Spleen (tissue), 11 donors: Measurements from ENCODE around the gene OR1F1. TPM values are rescaled to one million over a fixed set of nuclear protein-coding genes. Genes with fewer than 3 reads are reported as not detected.

Experiments
- DNase-seq: peaks from one replicate; pipeline ENCODE4 v3.0.0-alpha.2; 2020
- H3K27ac ChIP-seq, 8 donors: fragments of 200-600 bp; sonication (generic) in 7 of 8; 1 replicate in 4 of 8; 2 replicates in 4 of 8; pipeline versions ENCODE4 v1.5.0 to v1.8.0; 2016 to 2021; ENCODE audit warnings: inconsistent platforms in 4 of 8, mild to moderate bottlenecking in 4 of 8, moderate library complexity in 1 of 8
- H3K27me3 ChIP-seq, 7 donors: fragments of 200-600 bp; sonication (generic) in 6 of 7; replicated peaks in 1 of 7; 1 replicate in 4 of 7; 2 replicates in 3 of 7; pipeline versions ENCODE4 v1.5.0 to v1.8.0; 2016 to 2021; ENCODE audit warnings: inconsistent platforms in 3 of 7, mild to moderate bottlenecking in 1 of 7
- H3K36me3 ChIP-seq, 6 donors: fragments of 200-600 bp; sonication (generic) in 5 of 6; 1 replicate in 4 of 6; 2 replicates in 2 of 6; pipeline versions ENCODE4 v1.5.0 to v1.8.0; 2016 to 2021; ENCODE audit warnings: inconsistent platforms in 2 of 6
- H3K4me1 ChIP-seq, 6 donors: fragments of 200-600 bp; sonication (generic) in 5 of 6; 1 replicate in 3 of 6; 2 replicates in 3 of 6; pipeline versions ENCODE4 v1.5.0 to v1.8.0; 2016 to 2021; ENCODE audit warnings: inconsistent platforms in 3 of 6
- H3K4me3 ChIP-seq, 8 donors: fragments of 200-600 bp; sonication (generic) in 7 of 8; 1 replicate in 4 of 8; 2 replicates in 4 of 8; pipeline versions ENCODE4 v1.5.0 to v1.8.0; 2016 to 2021; ENCODE audit warnings: inconsistent platforms in 4 of 8, mild to moderate bottlenecking in 4 of 8, moderate library complexity in 2 of 8
- H3K9me3 ChIP-seq, 8 donors: fragments of 200-600 bp; sonication (generic) in 7 of 8; 1 replicate in 4 of 8; 2 replicates in 4 of 8; pipeline versions ENCODE4 v1.5.0 to v1.8.0; 2016 to 2021; ENCODE audit warnings: inconsistent platforms in 4 of 8
- CTCF ChIP-seq, 11 experiments: fragments of 200-600 bp in 7 of 11; fragments of 450-650 bp in 4 of 11; sonication (generic) in 4 of 11; IDR thresholded peaks in 8 of 11; conservative IDR thresholded peaks in 3 of 11; 1 replicate in 7 of 11; 2 replicates in 4 of 11; pipeline versions ENCODE4 v1.4.0 to v1.8.0; 2016 to 2021; ENCODE audit warnings: antibody characterized with exemption in 11 of 11, inconsistent platforms in 4 of 11, mild to moderate bottlenecking in 1 of 11
- POLR2A ChIP-seq, 3 donors: fragments of 450-650 bp; IDR thresholded peaks; one replicate each; pipeline ENCODE4 v1.5.1; 2017; ENCODE audit warnings: antibody characterized with exemption in 3 of 3, mild to moderate bottlenecking in 1 of 3
- POLR2AphosphoS5 ChIP-seq, 3 donors: sonication (generic); formaldehyde crosslinking; IDR thresholded peaks; one replicate each; pipeline ENCODE4 v1.5.1; 2017; ENCODE audit warnings: antibody characterized with exemption in 3 of 3
- WGBS, 5 donors: extraction: QIAGEN DNeasy Blood & Tissue Kit in 3 of 5; methylation state at CpG; one replicate each; pipeline versions ENCODE4 v1.1.5 to v1.1.7; 2013 to 2018; 5-methylcytosine and 5-hydroxymethylcytosine counted together
- intact Hi-C: fragments of 100-400 bp; cut with DNase I; formaldehyde crosslinking; loops from one replicate; pipeline ENCODE4 v1.15.0; 2023; ENCODE audit warnings: low total_unique reads
- polyA plus RNA-seq, 3 donors: library from polyadenylated mRNA; stranded (reverse); fragments of 200-250 nt; gene quantifications; one replicate each; pipeline ENCODE4 v1.2.1, GENCODE V29; 2013
- total RNA-seq, 7 donors: library from RNA; depleted of rRNA in 3 of 7; stranded (reverse); fragments of >200 nt in 3 of 7; fragmentation: NEBNext Ultra II Directional in 4 of 7; extraction: Animal tissue kit (Norgen Biotek cat#: 25700) in 4 of 7; gene quantifications; one replicate each; pipeline versions ENCODE4 v1.1.0 to v1.2.1, GENCODE V29; 2016 to 2021
- donor health status: healthy with polysubstance abuse.
- donor health status: DM: no; HTN: no; CAD: no; lungs with moderate emphysema.
- donor health status: DM: no; HTN: no; CAD: no.
- donor health status: Bipolar disorder and iron deficiency.
- donor health status: healthy.
- donor health status: DM: no; HTN: no; CAD: no.
- donor health status: DM: yes; HTN: yes; CAD: no.

OR1F1 gene
- total and polyA plus RNA-seq, 10 donors = not detected

- Histone ChIP-seq H3K36me3 (peaks cover 0 to 63% (median 49%) of the 10 kb centered on the region in 6 donors), H3K4me3 (no peak overlapping the region), H3K9me3 (no peaks in the 10 kb centered on the region), H3K27me3 (no peaks in the 10 kb centered on the region), H3K27ac (no peak overlapping the region), H3K4me1 (peaks cover 4 to 43% (median 21%) of the 10 kb centered on the region in 6 donors)
- WGBS, 5 donors = 92 to 97% (median 96%) methylated on average over 59 to 69 of the region's 69 CpGs
- intact Hi-C loops = no loop called here
- no peak for DNase-seq
- TF ChIP-seq POLR2A (IDR thresholded peaks at IDR 0.05) (no peak), POLR2AphosphoS5 (IDR thresholded peaks at IDR 0.05) (peak in 1 of 3 donors; percentile 35), CTCF (IDR thresholded peaks at IDR 0.05 in 8 of 11, conservative IDR thresholded peaks at IDR 0.05 in 3 of 11) (no peak)
These were observed 47.2 kb upstream of the OR1F1 start for GRCh38 chr16:3140603-3141427.

GRCh38 chr16:3141781-3142311 lies 46.2 kb upstream of the OR1F1 start:
- intact Hi-C loops = no loop called here
- no peak overlapping the region for H3K4me3 ChIP-seq
- TF ChIP-seq POLR2A (IDR thresholded peaks at IDR 0.05) (no peak), POLR2AphosphoS5 (IDR thresholded peaks at IDR 0.05) (no peak), CTCF (IDR thresholded peaks at IDR 0.05 in 8 of 11, conservative IDR thresholded peaks at IDR 0.05 in 3 of 11) (no peak)
- H3K4me1 ChIP-seq = peaks cover 0 to 34% (median 15%) of the 10 kb centered on the region in 6 donors
- H3K9me3 ChIP-seq = no peaks in the 10 kb centered on the region
- no peaks in the 10 kb centered on the region for H3K27me3 ChIP-seq
- no peak overlapping the region for H3K27ac ChIP-seq
- WGBS, 5 donors = 94 to 97% (median 96%) methylated on average over 19 to 23 of the region's 23 CpGs
- peaks cover 0 to 63% (median 49%) of the 10 kb centered on the region in 6 donors for H3K36me3 ChIP-seq
- peak; percentile 73 for DNase-seq

GRCh38 chr16:3142327-3142726 lies 45.7 kb upstream of the OR1F1 start:
- Histone ChIP-seq H3K27ac (no peak overlapping the region), H3K36me3 (peaks cover 0 to 59% (median 49%) of the 10 kb centered on the region in 6 donors), H3K4me3 (no peak overlapping the region), H3K4me1 (peaks cover 0 to 30% (median 12%) of the 10 kb centered on the region in 6 donors), H3K9me3 (no peaks in the 10 kb centered on the region), H3K27me3 (no peaks in the 10 kb centered on the region)
- intact Hi-C loops = no loop called here
- WGBS, 5 donors = 95 to 98% (median 97%) methylated on average over 22 of the region's 22 CpGs
- DNase-seq = peak; percentile 59
- TF ChIP-seq POLR2A (IDR thresholded peaks at IDR 0.05) (no peak), POLR2AphosphoS5 (IDR thresholded peaks at IDR 0.05) (peak in 1 of 3 donors; percentile 20), CTCF (IDR thresholded peaks at IDR 0.05 in 8 of 11, conservative IDR thresholded peaks at IDR 0.05 in 3 of 11) (no peak)

- peaks cover 0 to 30% (median 11%) of the 10 kb centered on the region in 6 donors for H3K4me1 ChIP-seq
These were observed 45.2 kb upstream of the OR1F1 start for GRCh38 chr16:3142770-3143169.

More at GRCh38 chr16:3142770-3143169, 45.2 kb upstream of the OR1F1 start:
- Histone ChIP-seq H3K36me3 (peaks cover 0 to 55% (median 49%) of the 10 kb centered on the region in 6 donors), H3K27me3 (no peaks in the 10 kb centered on the region), H3K9me3 (no peaks in the 10 kb centered on the region), H3K27ac (no peak overlapping the region), H3K4me3 (no peak overlapping the region)
- intact Hi-C loops = no loop called here
- WGBS, 5 donors = 90 to 98% (median 93%) methylated on average over 8 to 13 of the region's 13 CpGs
- TF ChIP-seq POLR2A (IDR thresholded peaks at IDR 0.05) = no peak
- no peak for TF ChIP-seq CTCF (IDR thresholded peaks at IDR 0.05 in 8 of 11, conservative IDR thresholded peaks at IDR 0.05 in 3 of 11)
- TF ChIP-seq POLR2AphosphoS5 (IDR thresholded peaks at IDR 0.05) = no peak
- no peak for DNase-seq
